ENCODE results near the gene ALG3. TPM values are rescaled to one million over a fixed set of nuclear protein-coding genes. Genes with fewer than 3 reads are reported as not detected.

Gene ALG3
- total and polyA plus RNA-seq, 9 of the 15 experiments (the other 6 are each of a cell fraction or from before 2014, with no cell fraction given) = 37.5 to 107 (median 80.1) TPM

DNA sequence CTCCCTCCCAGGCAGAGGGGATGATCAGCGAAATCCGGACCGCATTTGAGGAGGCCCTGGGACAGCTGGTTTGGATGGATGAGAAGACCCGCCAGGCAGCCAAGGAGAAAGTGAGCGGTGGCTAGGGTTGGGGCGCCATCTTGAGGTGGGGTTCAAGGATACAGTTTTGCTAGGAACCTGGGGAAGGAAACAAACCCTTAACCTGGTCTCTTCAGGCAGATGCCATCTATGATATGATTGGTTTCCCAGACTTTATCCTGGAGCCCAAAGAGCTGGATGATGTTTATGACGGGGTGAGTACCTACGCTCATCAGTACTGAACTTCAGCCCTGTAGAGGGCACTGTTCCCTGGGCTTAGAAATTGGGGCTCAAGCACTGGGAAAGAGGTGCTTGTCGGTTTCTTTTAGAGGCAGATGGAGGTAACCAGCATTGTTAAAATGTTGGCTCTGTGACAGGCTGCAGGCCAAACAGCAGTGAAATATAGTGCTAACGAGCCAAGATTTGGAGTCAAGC is 40.7 kb upstream of the ALG3 start (continued):
- TF ChIP-seq, protein P1, sequence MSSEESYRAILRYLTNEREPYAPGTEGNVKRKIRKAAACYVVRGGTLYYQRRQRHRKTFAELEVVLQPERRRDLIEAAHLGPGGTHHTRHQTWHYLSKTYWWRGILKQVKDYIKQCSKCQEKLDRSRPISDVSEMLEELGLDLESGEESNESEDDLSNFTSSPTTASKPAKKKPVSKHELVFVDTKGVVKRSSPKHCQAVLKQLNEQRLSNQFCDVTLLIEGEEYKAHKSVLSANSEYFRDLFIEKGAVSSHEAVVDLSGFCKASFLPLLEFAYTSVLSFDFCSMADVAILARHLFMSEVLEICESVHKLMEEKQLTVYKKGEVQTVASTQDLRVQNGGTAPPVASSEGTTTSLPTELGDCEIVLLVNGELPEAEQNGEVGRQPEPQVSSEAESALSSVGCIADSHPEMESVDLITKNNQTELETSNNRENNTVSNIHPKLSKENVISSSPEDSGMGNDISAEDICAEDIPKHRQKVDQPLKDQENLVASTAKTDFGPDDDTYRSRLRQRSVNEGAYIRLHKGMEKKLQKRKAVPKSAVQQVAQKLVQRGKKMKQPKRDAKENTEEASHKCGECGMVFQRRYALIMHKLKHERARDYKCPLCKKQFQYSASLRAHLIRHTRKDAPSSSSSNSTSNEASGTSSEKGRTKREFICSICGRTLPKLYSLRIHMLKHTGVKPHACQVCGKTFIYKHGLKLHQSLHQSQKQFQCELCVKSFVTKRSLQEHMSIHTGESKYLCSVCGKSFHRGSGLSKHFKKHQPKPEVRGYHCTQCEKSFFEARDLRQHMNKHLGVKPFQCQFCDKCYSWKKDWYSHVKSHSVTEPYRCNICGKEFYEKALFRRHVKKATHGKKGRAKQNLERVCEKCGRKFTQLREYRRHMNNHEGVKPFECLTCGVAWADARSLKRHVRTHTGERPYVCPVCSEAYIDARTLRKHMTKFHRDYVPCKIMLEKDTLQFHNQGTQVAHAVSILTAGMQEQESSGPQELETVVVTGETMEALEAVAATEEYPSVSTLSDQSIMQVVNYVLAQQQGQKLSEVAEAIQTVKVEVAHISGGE (CRISPR knock-in tag; IDR thresholded peaks at IDR 0.05) = 0 out of 6 replicates have a peak, but pooled peaks of 1 of the 3 experiments have one; percentile 35
- no peak for TF ChIP-seq ETV1 (tag; conservative IDR thresholded peaks at IDR 0.05; ENCODE audit: low read depth)
- peak; percentile 65; the same call in 1 of the 2 replicates for TF ChIP-seq CTBP1 (IDR thresholded peaks at IDR 0.05; ENCODE audit: borderline replicate concordance)
- 0 out of 4 replicates have a peak, but pooled peaks of 1 of the 2 experiments have one; percentile 28 for TF ChIP-seq TEAD1 (CRISPR knock-in tag; IDR thresholded peaks at IDR 0.05)
- peak in 1 of 2 experiments; percentile 61; a peak in 1 of 3 replicates for TF ChIP-seq CBX3 (IDR thresholded peaks at IDR 0.05; ENCODE audit: borderline replicate concordance in 1 of 2, low read length in 2 of 2)
- TF ChIP-seq, protein P2, sequence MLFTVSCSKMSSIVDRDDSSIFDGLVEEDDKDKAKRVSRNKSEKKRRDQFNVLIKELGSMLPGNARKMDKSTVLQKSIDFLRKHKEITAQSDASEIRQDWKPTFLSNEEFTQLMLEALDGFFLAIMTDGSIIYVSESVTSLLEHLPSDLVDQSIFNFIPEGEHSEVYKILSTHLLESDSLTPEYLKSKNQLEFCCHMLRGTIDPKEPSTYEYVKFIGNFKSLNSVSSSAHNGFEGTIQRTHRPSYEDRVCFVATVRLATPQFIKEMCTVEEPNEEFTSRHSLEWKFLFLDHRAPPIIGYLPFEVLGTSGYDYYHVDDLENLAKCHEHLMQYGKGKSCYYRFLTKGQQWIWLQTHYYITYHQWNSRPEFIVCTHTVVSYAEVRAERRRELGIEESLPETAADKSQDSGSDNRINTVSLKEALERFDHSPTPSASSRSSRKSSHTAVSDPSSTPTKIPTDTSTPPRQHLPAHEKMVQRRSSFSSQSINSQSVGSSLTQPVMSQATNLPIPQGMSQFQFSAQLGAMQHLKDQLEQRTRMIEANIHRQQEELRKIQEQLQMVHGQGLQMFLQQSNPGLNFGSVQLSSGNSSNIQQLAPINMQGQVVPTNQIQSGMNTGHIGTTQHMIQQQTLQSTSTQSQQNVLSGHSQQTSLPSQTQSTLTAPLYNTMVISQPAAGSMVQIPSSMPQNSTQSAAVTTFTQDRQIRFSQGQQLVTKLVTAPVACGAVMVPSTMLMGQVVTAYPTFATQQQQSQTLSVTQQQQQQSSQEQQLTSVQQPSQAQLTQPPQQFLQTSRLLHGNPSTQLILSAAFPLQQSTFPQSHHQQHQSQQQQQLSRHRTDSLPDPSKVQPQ (CRISPR knock-in tag; IDR thresholded peaks at IDR 0.05; ENCODE audit: borderline replicate concordance) = no peak
- peak; percentile 81 for TF ChIP-seq STAG1 (CRISPR knock-in tag; IDR thresholded peaks at IDR 0.05; ENCODE audit: borderline replicate concordance)
- TF ChIP-seq SMC3 (conservative IDR thresholded peaks at IDR 0.05; ENCODE audit: insufficient read depth, low read depth, low read length) = peak; percentile 72
- 0 out of 2 replicates have a peak, but pooled peaks have one; percentile 54 for TF ChIP-seq XRCC5 (IDR thresholded peaks at IDR 0.05; ENCODE audit: low read depth, low read length)
- TF ChIP-seq, protein P3, sequence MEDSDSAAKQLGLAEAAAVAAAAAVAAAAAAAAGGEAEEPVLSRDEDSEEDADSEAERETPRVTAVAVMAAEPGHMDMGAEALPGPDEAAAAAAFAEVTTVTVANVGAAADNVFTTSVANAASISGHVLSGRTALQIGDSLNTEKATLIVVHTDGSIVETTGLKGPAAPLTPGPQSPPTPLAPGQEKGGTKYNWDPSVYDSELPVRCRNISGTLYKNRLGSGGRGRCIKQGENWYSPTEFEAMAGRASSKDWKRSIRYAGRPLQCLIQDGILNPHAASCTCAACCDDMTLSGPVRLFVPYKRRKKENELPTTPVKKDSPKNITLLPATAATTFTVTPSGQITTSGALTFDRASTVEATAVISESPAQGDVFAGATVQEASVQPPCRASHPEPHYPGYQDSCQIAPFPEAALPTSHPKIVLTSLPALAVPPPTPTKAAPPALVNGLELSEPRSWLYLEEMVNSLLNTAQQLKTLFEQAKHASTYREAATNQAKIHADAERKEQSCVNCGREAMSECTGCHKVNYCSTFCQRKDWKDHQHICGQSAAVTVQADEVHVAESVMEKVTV (CRISPR knock-in tag; IDR thresholded peaks at IDR 0.05) = peak; percentile 63
- TF ChIP-seq RAD21 (CRISPR knock-in tag; conservative IDR thresholded peaks at IDR 0.05 in 1 of 2, IDR thresholded peaks at IDR 0.05 in 1 of 2) = peak; percentile 76 to 87
- no peak for TF ChIP-seq KLF16 (IDR thresholded peaks at IDR 0.05)
- TF ChIP-seq, protein P4, sequence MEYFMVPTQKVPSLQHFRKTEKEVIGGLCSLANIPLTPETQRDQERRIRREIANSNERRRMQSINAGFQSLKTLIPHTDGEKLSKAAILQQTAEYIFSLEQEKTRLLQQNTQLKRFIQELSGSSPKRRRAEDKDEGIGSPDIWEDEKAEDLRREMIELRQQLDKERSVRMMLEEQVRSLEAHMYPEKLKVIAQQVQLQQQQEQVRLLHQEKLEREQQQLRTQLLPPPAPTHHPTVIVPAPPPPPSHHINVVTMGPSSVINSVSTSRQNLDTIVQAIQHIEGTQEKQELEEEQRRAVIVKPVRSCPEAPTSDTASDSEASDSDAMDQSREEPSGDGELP (CRISPR knock-in tag; IDR thresholded peaks at IDR 0.05; ENCODE audit: borderline replicate concordance) = peak; percentile 72

All from K562 (cell line).